KMS-11 (cell line): ENCODE measurements around the gene UQCR11.

Experiments used
- H2AFZ ChIP-seq: fragments of 200-600 bp; sonication (generic); 2 replicates; pipeline ENCODE4 v1.6.1; 2016; ENCODE audit warnings: antibody characterized with exemption, mixed run types, low read depth
- H3K27ac ChIP-seq: fragments of 200-600 bp; sonication (generic); 2 replicates; pipeline ENCODE4 v1.6.1; 2016; ENCODE audit warnings: mild to moderate bottlenecking, mixed run types
- H3K27me3 ChIP-seq: fragments of 200-600 bp; sonication (generic); 2 replicates; pipeline ENCODE4 v1.6.1; 2017; ENCODE audit warnings: mild to moderate bottlenecking, low read depth, mixed run types, moderate library complexity; ENCODE audit not compliant: insufficient read depth
- H3K36me3 ChIP-seq: fragments of 200-600 bp; sonication (generic); 2 replicates; pipeline ENCODE4 v1.6.1; 2017; ENCODE audit warnings: mild to moderate bottlenecking, mixed run types; ENCODE audit not compliant: insufficient read depth
- H3K4me1 ChIP-seq: fragments of 200-600 bp; sonication (generic); 2 replicates; pipeline ENCODE4 v1.6.1; 2016; ENCODE audit warnings: mild to moderate bottlenecking, low read depth, mixed run types; ENCODE audit not compliant: poor library complexity, severe bottlenecking
- H3K4me2 ChIP-seq: fragments of 200-600 bp; sonication (generic); 2 replicates; pipeline ENCODE4 v1.7.0; 2016; ENCODE audit warnings: mild to moderate bottlenecking, mixed run types
- H3K4me3 ChIP-seq: fragments of 200-600 bp; sonication (generic); IDR thresholded peaks from 2 replicates; pipeline ENCODE4 v1.6.1; 2017; ENCODE audit warnings: low read depth, low read length, mixed read lengths; ENCODE audit not compliant: insufficient read depth
- H3K79me2 ChIP-seq: fragments of 200-600 bp; sonication (generic); 2 replicates; pipeline ENCODE4 v1.6.1; 2016; ENCODE audit warnings: low read depth, mixed run types; ENCODE audit not compliant: insufficient read depth
- H3K9ac ChIP-seq: fragments of 200-600 bp; sonication (generic); 2 replicates; pipeline ENCODE4 v1.6.1; 2016; ENCODE audit warnings: mild to moderate bottlenecking, mixed run types
- H4K20me1 ChIP-seq: fragments of 200-600 bp; sonication (generic); 2 replicates; pipeline ENCODE4 v1.6.1; 2016; ENCODE audit warnings: mild to moderate bottlenecking, mixed run types; ENCODE audit not compliant: insufficient read depth
- TF ChIP-seq, protein P1 (sequence below): fragments of 200-600 bp; sonication (generic); conservative IDR thresholded peaks from 2 replicates; pipeline ENCODE4 v1.6.1; 2017; ENCODE audit warnings: low read depth, mild to moderate bottlenecking, antibody characterized with exemption, low read length, moderate library complexity, mixed read lengths

The UQCR11 gene

GRCh38 chr19:1569997-1570396, 35.3 kb downstream of the UQCR11 start:
- TF ChIP-seq, protein P1, sequence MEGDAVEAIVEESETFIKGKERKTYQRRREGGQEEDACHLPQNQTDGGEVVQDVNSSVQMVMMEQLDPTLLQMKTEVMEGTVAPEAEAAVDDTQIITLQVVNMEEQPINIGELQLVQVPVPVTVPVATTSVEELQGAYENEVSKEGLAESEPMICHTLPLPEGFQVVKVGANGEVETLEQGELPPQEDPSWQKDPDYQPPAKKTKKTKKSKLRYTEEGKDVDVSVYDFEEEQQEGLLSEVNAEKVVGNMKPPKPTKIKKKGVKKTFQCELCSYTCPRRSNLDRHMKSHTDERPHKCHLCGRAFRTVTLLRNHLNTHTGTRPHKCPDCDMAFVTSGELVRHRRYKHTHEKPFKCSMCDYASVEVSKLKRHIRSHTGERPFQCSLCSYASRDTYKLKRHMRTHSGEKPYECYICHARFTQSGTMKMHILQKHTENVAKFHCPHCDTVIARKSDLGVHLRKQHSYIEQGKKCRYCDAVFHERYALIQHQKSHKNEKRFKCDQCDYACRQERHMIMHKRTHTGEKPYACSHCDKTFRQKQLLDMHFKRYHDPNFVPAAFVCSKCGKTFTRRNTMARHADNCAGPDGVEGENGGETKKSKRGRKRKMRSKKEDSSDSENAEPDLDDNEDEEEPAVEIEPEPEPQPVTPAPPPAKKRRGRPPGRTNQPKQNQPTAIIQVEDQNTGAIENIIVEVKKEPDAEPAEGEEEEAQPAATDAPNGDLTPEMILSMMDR = no peak
- Histone ChIP-seq H3K79me2 (no peaks in the 10 kb centered on the region), H3K9ac (no peak overlapping the region), H2AFZ (no peak overlapping the region), H4K20me1 (no peaks in the 10 kb centered on the region), H3K4me2 (no peak overlapping the region), H3K36me3 (no peaks in the 10 kb centered on the region), H3K4me3 (no peak overlapping the region), H3K27ac (no peak overlapping the region), H3K4me1 (peaks cover 29% of the 10 kb centered on the region), H3K27me3 (peaks cover 26% of the 10 kb centered on the region)

- Histone ChIP-seq H2AFZ (peak within 1 kb of the TSS; percentile 64; the same call in 1 of the 2 replicates), H3K27me3 (peaks cover 26% of the 10 kb centered on the region), H3K4me3 (no peak within 1 kb of the TSS), H3K4me2 (peak within 1 kb of the TSS; percentile 36; the same call in 1 of the 2 replicates), H3K9ac (no peak within 1 kb of the TSS), H3K79me2 (no peaks in the 10 kb centered on the region), H3K4me1 (peaks cover 15% of the 10 kb centered on the region), H4K20me1 (no peaks in the 10 kb centered on the region), H3K36me3 (no peaks in the 10 kb centered on the region), H3K27ac (no peak within 1 kb of the TSS)
- TF ChIP-seq, protein P1 = no peak
Measured at GRCh38 chr19:1568320-1569019, 36.8 kb downstream of the UQCR11 start, which contains the start of gene MEX3D. TSS of gene MEX3D (minus strand) at chr19:1568325. CDS start at chr19:1568058, 267 bp downstream.

- Histone ChIP-seq H3K27me3 (peaks cover 26% of the 10 kb centered on the region), H3K9ac (no peak overlapping the region), H3K4me2 (no peak overlapping the region), H3K27ac (no peak overlapping the region), H3K4me3 (no peak overlapping the region), H3K4me1 (peaks cover 10% of the 10 kb centered on the region), H3K79me2 (no peaks in the 10 kb centered on the region), H3K36me3 (no peaks in the 10 kb centered on the region), H4K20me1 (no peaks in the 10 kb centered on the region), H2AFZ (no peak overlapping the region)
- TF ChIP-seq, protein P1 = no peak
Measured at GRCh38 chr19:1567848-1568227, 37.4 kb downstream of the UQCR11 start.

DNA sequence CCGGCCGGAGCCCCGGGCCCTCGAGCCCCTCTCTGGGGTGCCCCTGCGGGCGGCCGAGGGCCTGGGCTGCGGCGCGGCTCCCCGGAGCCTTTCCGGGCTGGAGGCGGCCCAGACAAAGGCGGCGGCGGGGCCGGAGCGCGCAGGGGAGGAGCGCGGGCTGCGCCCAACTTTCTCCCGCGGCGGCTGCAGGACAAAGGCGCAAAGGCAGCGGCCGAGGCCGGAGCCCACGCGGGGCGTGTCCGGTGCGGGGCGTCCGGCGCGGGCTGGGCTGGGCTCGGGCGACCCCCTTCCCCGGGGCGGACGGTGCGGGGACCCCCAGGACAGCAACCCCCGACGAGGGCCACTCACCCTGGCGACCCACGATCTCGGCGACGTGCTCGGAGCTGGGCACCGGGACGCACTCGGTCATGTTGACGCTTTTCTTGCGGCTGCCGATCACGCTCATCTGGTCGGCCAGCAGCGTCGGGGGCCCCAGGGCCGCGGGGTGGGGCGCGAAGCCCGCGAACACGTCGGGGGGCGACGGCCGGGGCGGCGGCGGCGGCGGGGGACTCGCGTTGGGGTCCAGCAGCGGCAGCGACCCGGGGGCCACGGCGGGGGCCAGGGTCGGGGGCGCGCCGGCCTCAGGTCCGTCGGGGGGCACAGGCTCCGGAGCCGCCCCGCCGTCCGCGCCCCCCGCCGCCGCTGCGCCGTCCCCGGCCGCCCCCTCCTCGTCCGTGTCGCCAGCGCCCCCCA, 38.0 kb downstream of the UQCR11 start:
- no peaks in the 10 kb centered on the region for H4K20me1 ChIP-seq
- no peak overlapping the region for H3K4me3 ChIP-seq
- peaks cover 26% of the 10 kb centered on the region for H3K27me3 ChIP-seq
- no peaks in the 10 kb centered on the region for H3K36me3 ChIP-seq
- H3K9ac ChIP-seq = no peak overlapping the region
- H3K79me2 ChIP-seq = no peaks in the 10 kb centered on the region
- no peak overlapping the region for H2AFZ ChIP-seq
- no peak overlapping the region for H3K27ac ChIP-seq
- H3K4me2 ChIP-seq = no peak overlapping the region
- TF ChIP-seq, protein P1 = no peak
- H3K4me1 ChIP-seq = peaks cover 8% of the 10 kb centered on the region
